ENCODE data around the gene OOEP.

OOEP gene

DNA sequence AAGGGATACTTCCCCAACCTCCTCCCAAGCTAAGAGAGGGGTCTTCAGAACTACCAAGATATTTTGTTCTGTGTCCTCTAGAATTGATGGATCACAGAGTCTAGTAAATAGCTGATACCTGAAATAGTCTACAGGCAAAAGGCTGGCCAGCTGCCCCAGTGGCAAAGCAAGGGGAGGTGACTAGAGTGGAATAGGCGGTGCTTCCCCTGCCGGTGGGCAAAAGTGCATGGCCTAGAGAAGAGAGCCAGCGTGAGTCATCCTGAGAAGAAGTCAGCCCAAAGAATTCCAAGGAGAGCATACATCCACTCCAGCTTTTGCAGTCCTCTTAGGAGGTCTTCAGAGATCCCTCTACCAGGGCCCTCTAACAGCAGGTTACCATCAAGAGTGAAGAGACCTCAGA lies 30.4 kb downstream of the OOEP start:
- Histone ChIP-seq H3K79me2 (ENCODE audit: control insufficient read depth, low read length) (no peaks in the 10 kb centered on the region), H3K9me3 (ENCODE audit: control insufficient read depth, insufficient read depth, low read length) (no peaks in the 10 kb centered on the region), H3F3A (ENCODE audit: control insufficient read depth, insufficient read depth) (no peaks in the 10 kb centered on the region), H3K9me2 (replicated peaks; ENCODE audit: control insufficient read depth, low read length) (no peaks in the 10 kb centered on the region), H3K27me3 (ENCODE audit: control insufficient read depth, low read length) (no peaks in the 10 kb centered on the region), H3K4me3 (ENCODE audit: low read length) (no peak overlapping the region), H3K27ac (ENCODE audit: low read depth, low read length) (no peak overlapping the region), H3K36me3 (ENCODE audit: control insufficient read depth, low read length) (no peaks in the 10 kb centered on the region), H3K4me1 (ENCODE audit: control insufficient read depth, low read length) (peaks cover 6% of the 10 kb centered on the region), H4K20me1 (ENCODE audit: control insufficient read depth, insufficient read depth, low read depth, low read length) (no peaks in the 10 kb centered on the region), H3K4me2 (ENCODE audit: low read length) (no peak overlapping the region)
- no peak for TF ChIP-seq EZH2phosphoT487 (IDR thresholded peaks at IDR 0.05; ENCODE audit: borderline replicate concordance, low read length)

DNA sequence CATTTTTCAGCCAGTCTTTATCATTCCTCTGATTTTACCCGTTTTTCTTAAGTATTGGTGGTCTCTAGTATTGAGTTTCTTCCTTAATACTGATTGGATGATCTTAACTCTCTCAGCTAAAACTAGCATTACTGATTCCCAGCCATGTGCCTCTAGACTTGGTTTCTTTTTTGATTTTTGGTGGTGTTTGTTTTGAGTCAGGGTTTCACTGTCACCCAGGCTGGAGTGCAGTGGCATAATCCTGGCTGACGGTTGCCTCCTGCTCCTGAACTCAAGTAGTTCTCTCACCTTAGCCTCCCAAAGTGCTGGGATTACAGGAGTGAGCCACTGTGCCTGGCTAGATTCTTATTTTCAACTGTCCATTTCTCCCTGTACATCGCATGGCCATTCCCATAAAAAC lies 40.5 kb downstream of the OOEP start:
- Histone ChIP-seq H3K27me3 (ENCODE audit: control insufficient read depth, low read length) (peaks cover 20% of the 10 kb centered on the region; the same call in 1 of the 2 replicates), H3K4me3 (ENCODE audit: low read length) (no peak overlapping the region), H3K4me1 (ENCODE audit: control insufficient read depth, low read length) (peaks cover 8% of the 10 kb centered on the region; the same call in 1 of the 2 replicates), H3K4me2 (ENCODE audit: low read length) (no peak overlapping the region), H3K36me3 (ENCODE audit: control insufficient read depth, low read length) (no peaks in the 10 kb centered on the region), H3K27ac (ENCODE audit: low read depth, low read length) (no peak overlapping the region), H3K79me2 (ENCODE audit: control insufficient read depth, low read length) (no peaks in the 10 kb centered on the region), H3K9me3 (ENCODE audit: control insufficient read depth, insufficient read depth, low read length) (no peaks in the 10 kb centered on the region), H3F3A (ENCODE audit: control insufficient read depth, insufficient read depth) (no peaks in the 10 kb centered on the region), H4K20me1 (ENCODE audit: control insufficient read depth, insufficient read depth, low read depth, low read length) (no peaks in the 10 kb centered on the region), H3K9me2 (replicated peaks; ENCODE audit: control insufficient read depth, low read length) (no peaks in the 10 kb centered on the region)
- no peak for TF ChIP-seq EZH2phosphoT487 (IDR thresholded peaks at IDR 0.05; ENCODE audit: borderline replicate concordance, low read length)
- TF ChIP-seq, protein P1, sequence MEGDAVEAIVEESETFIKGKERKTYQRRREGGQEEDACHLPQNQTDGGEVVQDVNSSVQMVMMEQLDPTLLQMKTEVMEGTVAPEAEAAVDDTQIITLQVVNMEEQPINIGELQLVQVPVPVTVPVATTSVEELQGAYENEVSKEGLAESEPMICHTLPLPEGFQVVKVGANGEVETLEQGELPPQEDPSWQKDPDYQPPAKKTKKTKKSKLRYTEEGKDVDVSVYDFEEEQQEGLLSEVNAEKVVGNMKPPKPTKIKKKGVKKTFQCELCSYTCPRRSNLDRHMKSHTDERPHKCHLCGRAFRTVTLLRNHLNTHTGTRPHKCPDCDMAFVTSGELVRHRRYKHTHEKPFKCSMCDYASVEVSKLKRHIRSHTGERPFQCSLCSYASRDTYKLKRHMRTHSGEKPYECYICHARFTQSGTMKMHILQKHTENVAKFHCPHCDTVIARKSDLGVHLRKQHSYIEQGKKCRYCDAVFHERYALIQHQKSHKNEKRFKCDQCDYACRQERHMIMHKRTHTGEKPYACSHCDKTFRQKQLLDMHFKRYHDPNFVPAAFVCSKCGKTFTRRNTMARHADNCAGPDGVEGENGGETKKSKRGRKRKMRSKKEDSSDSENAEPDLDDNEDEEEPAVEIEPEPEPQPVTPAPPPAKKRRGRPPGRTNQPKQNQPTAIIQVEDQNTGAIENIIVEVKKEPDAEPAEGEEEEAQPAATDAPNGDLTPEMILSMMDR (IDR thresholded peaks at IDR 0.05; ENCODE audit: low read depth, low read length, poor library complexity, severe bottlenecking): no peak

DNA sequence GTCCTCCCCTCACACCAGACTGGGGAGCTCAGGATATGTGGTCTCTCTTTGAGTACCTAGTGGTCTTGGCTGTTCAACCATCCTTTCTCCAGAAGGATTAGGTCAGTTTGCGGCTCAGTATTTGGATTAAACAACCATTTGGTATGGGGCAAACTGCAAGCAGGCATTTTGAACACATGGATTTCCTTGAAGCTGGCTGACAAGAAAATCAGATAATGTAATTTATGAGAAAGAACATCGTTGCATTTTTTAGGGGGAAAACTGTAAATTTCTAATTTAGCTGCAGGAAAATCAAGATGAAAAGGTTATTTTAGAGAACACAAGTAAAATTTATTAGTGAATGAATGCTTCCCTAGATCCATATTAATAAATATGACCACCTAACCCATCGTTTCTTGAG lies 40.9 kb downstream of the OOEP start:
- Histone ChIP-seq H3K4me3 (ENCODE audit: low read length) (no peak overlapping the region), H3K27ac (ENCODE audit: low read depth, low read length) (no peak overlapping the region), H4K20me1 (ENCODE audit: control insufficient read depth, insufficient read depth, low read depth, low read length) (no peaks in the 10 kb centered on the region), H3K27me3 (ENCODE audit: control insufficient read depth, low read length) (peaks cover 20% of the 10 kb centered on the region; the same call in 1 of the 2 replicates), H3K4me2 (ENCODE audit: low read length) (no peak overlapping the region), H3K9me3 (ENCODE audit: control insufficient read depth, insufficient read depth, low read length) (no peaks in the 10 kb centered on the region), H3F3A (ENCODE audit: control insufficient read depth, insufficient read depth) (no peaks in the 10 kb centered on the region), H3K4me1 (ENCODE audit: control insufficient read depth, low read length) (peaks cover 8% of the 10 kb centered on the region; the same call in 1 of the 2 replicates), H3K36me3 (ENCODE audit: control insufficient read depth, low read length) (no peaks in the 10 kb centered on the region), H3K79me2 (ENCODE audit: control insufficient read depth, low read length) (no peaks in the 10 kb centered on the region), H3K9me2 (replicated peaks; ENCODE audit: control insufficient read depth, low read length) (no peaks in the 10 kb centered on the region)
- no peak for TF ChIP-seq EZH2phosphoT487 (IDR thresholded peaks at IDR 0.05; ENCODE audit: borderline replicate concordance, low read length)
- TF ChIP-seq, protein P1 (IDR thresholded peaks at IDR 0.05; ENCODE audit: low read depth, low read length, poor library complexity, severe bottlenecking): no peak

- H3K4me1 ChIP-seq (ENCODE audit: control insufficient read depth, low read length): peaks cover 8% of the 10 kb centered on the region; the same call in 1 of the 2 replicates
Observed at GRCh38 chr6:73325656-73326055, 44.0 kb downstream of the OOEP start.

More at GRCh38 chr6:73325656-73326055, 44.0 kb downstream of the OOEP start:
- Histone ChIP-seq H3F3A (ENCODE audit: control insufficient read depth, insufficient read depth) (no peaks in the 10 kb centered on the region), H4K20me1 (ENCODE audit: control insufficient read depth, insufficient read depth, low read depth, low read length) (no peaks in the 10 kb centered on the region), H3K4me2 (ENCODE audit: low read length) (no peak overlapping the region), H3K36me3 (ENCODE audit: control insufficient read depth, low read length) (no peaks in the 10 kb centered on the region), H3K27me3 (ENCODE audit: control insufficient read depth, low read length) (peaks cover 11% of the 10 kb centered on the region; the same call in 1 of the 2 replicates), H3K9me2 (replicated peaks; ENCODE audit: control insufficient read depth, low read length) (no peaks in the 10 kb centered on the region), H3K79me2 (ENCODE audit: control insufficient read depth, low read length) (no peaks in the 10 kb centered on the region), H3K9me3 (ENCODE audit: control insufficient read depth, insufficient read depth, low read length) (no peaks in the 10 kb centered on the region), H3K27ac (ENCODE audit: low read depth, low read length) (no peak overlapping the region), H3K4me3 (ENCODE audit: low read length) (no peak overlapping the region)
- TF ChIP-seq, protein P1 (IDR thresholded peaks at IDR 0.05; ENCODE audit: low read depth, low read length, poor library complexity, severe bottlenecking): no peak
- no peak for TF ChIP-seq EZH2phosphoT487 (IDR thresholded peaks at IDR 0.05; ENCODE audit: borderline replicate concordance, low read length)
